GM12878 (cell line): ENCODE measurements around the gene PDSS2. TPM values are rescaled to one million over a fixed set of nuclear protein-coding genes. Genes with fewer than 3 reads are reported as not detected.

ENCODE experiments used
- ATAC-seq: fragments of 200-7000 bp; cut with Tn5 transposase; 3 replicates; pipeline ENCODE4 v1.9.1; 2020; ENCODE audit warnings: mild to moderate bottlenecking, moderate library complexity
- BruUV-seq: library from RNA; stranded (reverse); fragments of 400-500 nt; replicated peaks from 2 replicates; lab custom pipeline; 2021; lab: Mats Ljungman, UMichigan
- CTCF ChIA-PET: fragments of 300-600 bp; sonication (Branson Sonifier 250); formaldehyde crosslinking; extraction: SDS; loops from one replicate; lab custom pipeline; 2021; ENCODE audit warnings: inconsistent platforms; lab: Yijun Ruan, JAX
- POLR2A ChIA-PET: fragments of 350-600 bp; formaldehyde crosslinking; extraction: SDS; loops from one replicate; lab custom pipeline; 2021; ENCODE audit warnings: inconsistent platforms; lab: Charles Lee
- RAD21 ChIA-PET: fragments of 300-600 bp; sonication (Branson Sonifier 250); formaldehyde crosslinking; loops from one replicate; lab custom pipeline; 2023; ENCODE audit warnings: antibody characterized with exemption; ENCODE audit not compliant: unreplicated experiment; lab: Charles Lee
- SMC1A ChIA-PET: fragments of 300-600 bp; sonication (Branson Sonifier 250); formaldehyde crosslinking; loops from one replicate; lab custom pipeline; 2023; ENCODE audit not compliant: unreplicated experiment, uncharacterized antibody; lab: Charles Lee
- DNase-seq: peaks from one replicate; pipeline ENCODE4 v3.0.0-alpha.2; 2011; ENCODE audit warnings: low read depth, low spot score
- FAIRE-seq: peaks from 3 replicates; lab custom pipeline; 2011; peaks lifted over from hg19 to GRCh38; lab: Jason Lieb, UNC
- H2AFZ ChIP-seq: 2 replicates; pipeline ENCODE4 v1.6.0; 2011; ENCODE audit warnings: low read depth, low read length, control low read depth; ENCODE audit not compliant: control insufficient read depth
- H3K27ac ChIP-seq: 2 replicates; pipeline ENCODE4 v1.5.1; 2011; ENCODE audit warnings: control low read depth; ENCODE audit not compliant: control insufficient read depth, insufficient read depth
- H3K27me3 ChIP-seq, 2 experiments: replicated peaks in 1 of 2; 2 replicates each; pipeline versions ENCODE4 v1.6.0 to v1.6.1; 2011; ENCODE audit warnings: low read length in 1 of 2; ENCODE audit not compliant: control insufficient read depth in 2 of 2, insufficient read depth in 2 of 2
- H3K36me3 ChIP-seq, 2 experiments: 2 replicates each; pipeline ENCODE4 v1.5.1; 2011; ENCODE audit warnings: low read length in 1 of 2; ENCODE audit not compliant: control insufficient read depth in 2 of 2, insufficient read depth in 2 of 2
- H3K4me1 ChIP-seq: 2 replicates; pipeline ENCODE4 v1.6.1; 2011; ENCODE audit warnings: mild to moderate bottlenecking, low read length, moderate library complexity, mixed read lengths; ENCODE audit not compliant: control insufficient read depth, insufficient read depth
- H3K4me2 ChIP-seq: 2 replicates; pipeline ENCODE4 v1.6.0; 2011; ENCODE audit warnings: control low read depth; ENCODE audit not compliant: control insufficient read depth, insufficient read depth
- H3K4me3 ChIP-seq: fragments of 200-600 bp; sonication (generic); 2 replicates; pipeline ENCODE4 v1.5.1; 2016
- H3K79me2 ChIP-seq: 2 replicates; pipeline ENCODE4 v1.6.0; 2011; ENCODE audit warnings: low read length; ENCODE audit not compliant: control insufficient read depth, insufficient read depth
- H3K9ac ChIP-seq: 2 replicates; pipeline ENCODE4 v1.8.0; 2011; ENCODE audit warnings: low read length, control low read depth, mixed read lengths; ENCODE audit not compliant: control insufficient read depth, insufficient read depth
- H3K9me3 ChIP-seq: replicated peaks from 3 replicates; pipeline ENCODE4 v1.5.1; 2011; ENCODE audit warnings: mild to moderate bottlenecking, low read length; ENCODE audit not compliant: control insufficient read depth, insufficient read depth
- H4K20me1 ChIP-seq: 2 replicates; pipeline ENCODE4 v1.6.0; 2011; ENCODE audit not compliant: control insufficient read depth, insufficient read depth
- CBFB ChIP-seq: IDR thresholded peaks from 2 replicates; pipeline ENCODE4 v1.6.1; 2016; ENCODE audit warnings: antibody characterized with exemption, low read depth
- NRF1 ChIP-seq: conservative IDR thresholded peaks from 2 replicates; pipeline ENCODE4 v1.6.1; 2011; ENCODE audit warnings: mild to moderate bottlenecking, low read depth, low read length, improper control_type of control experiment
- SREBF1 ChIP-seq: IDR thresholded peaks from 2 replicates; pipeline ENCODE4 v1.6.1; 2012; ENCODE audit warnings: mild to moderate bottlenecking, low read length
- TCF3 ChIP-seq: IDR thresholded peaks from 2 replicates; pipeline ENCODE4 v1.6.1; 2012; ENCODE audit warnings: low read depth, mild to moderate bottlenecking, low read length, borderline replicate concordance; ENCODE audit not compliant: insufficient read depth
- TCF7 ChIP-seq: IDR thresholded peaks from 2 replicates; pipeline ENCODE4 v1.6.1; 2014; ENCODE audit warnings: antibody characterized with exemption, borderline replicate concordance
- WRNIP1 ChIP-seq: IDR thresholded peaks from 2 replicates; pipeline ENCODE4 v1.6.1; 2011; ENCODE audit warnings: low read depth, low read length, improper control_type of control experiment, borderline replicate concordance
- ZNF384 ChIP-seq: IDR thresholded peaks from 2 replicates; pipeline ENCODE4 v1.6.1; 2012; ENCODE audit warnings: low read depth, mild to moderate bottlenecking, low read length, improper control_type of control experiment, borderline replicate concordance
- in situ Hi-C: fragments of 300-500 bp; cut with MboI; formaldehyde crosslinking; loops from 9 replicates; pipeline ENCODE4 v1.14.3; 2018; ENCODE audit warnings: mixed read lengths
- intact Hi-C: fragments of 100-400 bp; cut with micrococcal nuclease; formaldehyde crosslinking; loops from one replicate; pipeline ENCODE4 v1.14.2; 2022; ENCODE audit not compliant: unreplicated experiment
- polyA plus RNA-seq, 11 experiments: library from polyadenylated mRNA; depleted of rRNA in 4 of 11; unstranded in 6 of 11; stranded (reverse) in 5 of 11; fragments of >200 nt; fragmentation: Nextera tagmentation in 4 of 11; fragmentation: Illumina TruSeq in 1 of 11; extraction: Ambion mirVana in 4 of 11; extraction: Trizol in 1 of 11; gene quantifications; 1 replicate in 1 of 11; 2 replicates in 10 of 11; pipeline versions ENCODE4 v1.2.1 to v1.2.3, GENCODE V29; 2011 to 2016; ENCODE audit warnings: inconsistent platforms in 2 of 11, missing spikeins in 2 of 11, low read depth in 1 of 11
- total RNA-seq, 4 experiments: library from RNA; depleted of rRNA in 3 of 4; stranded (reverse); fragments of >200 nt in 3 of 4; fragmentation: Illumina TruSeq in 1 of 4; extraction: Trizol in 1 of 4; gene quantifications; 2 replicates each; pipeline versions ENCODE4 v1.2.1 to v1.2.3, GENCODE V29; 2013 to 2021
- TF ChIP-seq, protein P1 (sequence below): fragments of 450-650 bp; IDR thresholded peaks from 2 replicates; pipeline ENCODE4 v1.6.1; 2017; ENCODE audit warnings: mild to moderate bottlenecking, moderate library complexity
- TF ChIP-seq, protein P2 (sequence below), 3 experiments: IDR thresholded peaks in 2 of 3; conservative IDR thresholded peaks in 1 of 3; 2 replicates each; pipeline ENCODE4 v1.5.1; 2011; ENCODE audit warnings: low read depth in 3 of 3, low read length in 3 of 3, mild to moderate bottlenecking in 3 of 3, control low read depth in 2 of 3, moderate library complexity in 2 of 3, inconsistent platforms in 1 of 3, mixed read lengths in 1 of 3; ENCODE audit not compliant: control insufficient read depth in 2 of 3, insufficient read depth in 1 of 3; ENCODE audit errors: extremely low read depth in 1 of 3
- TF ChIP-seq, protein P3 (sequence below): fragments of 150-350 bp; IDR thresholded peaks from 2 replicates; pipeline ENCODE4 v1.6.1; 2016; ENCODE audit warnings: low read depth, low read length
- TF ChIP-seq, protein P4 (sequence below): fragments of 450-650 bp; IDR thresholded peaks from 2 replicates; pipeline ENCODE4 v1.6.1; 2018; ENCODE audit warnings: borderline replicate concordance, mild to moderate bottlenecking; ENCODE audit not compliant: partially characterized antibody

Gene PDSS2
- total and polyA plus RNA-seq, 10 of the 15 experiments (the other 5 are each of a cell fraction or from before 2014, with no cell fraction given): 7.7 to 15.5 (median 9.6) TPM

DNA sequence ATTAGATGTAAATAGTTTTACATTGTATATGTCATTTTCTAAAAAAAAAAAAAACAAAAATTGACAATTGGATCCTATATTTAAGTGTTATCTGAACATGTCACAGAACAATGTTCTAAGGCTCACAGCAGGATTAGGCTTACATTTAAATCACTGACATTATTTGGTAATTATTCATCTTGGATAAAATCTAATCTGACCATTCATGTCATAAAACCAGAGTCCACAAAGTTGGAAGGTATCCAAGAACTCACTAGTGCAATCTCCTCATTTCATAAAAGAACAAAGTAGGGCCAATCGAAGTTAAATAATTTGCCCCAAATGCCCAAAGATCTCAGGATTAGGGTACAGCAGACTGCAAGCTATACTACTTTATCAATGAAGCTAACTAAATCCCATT is 73.0 kb downstream of the PDSS2 start (continued):
- TF ChIP-seq, protein P1, sequence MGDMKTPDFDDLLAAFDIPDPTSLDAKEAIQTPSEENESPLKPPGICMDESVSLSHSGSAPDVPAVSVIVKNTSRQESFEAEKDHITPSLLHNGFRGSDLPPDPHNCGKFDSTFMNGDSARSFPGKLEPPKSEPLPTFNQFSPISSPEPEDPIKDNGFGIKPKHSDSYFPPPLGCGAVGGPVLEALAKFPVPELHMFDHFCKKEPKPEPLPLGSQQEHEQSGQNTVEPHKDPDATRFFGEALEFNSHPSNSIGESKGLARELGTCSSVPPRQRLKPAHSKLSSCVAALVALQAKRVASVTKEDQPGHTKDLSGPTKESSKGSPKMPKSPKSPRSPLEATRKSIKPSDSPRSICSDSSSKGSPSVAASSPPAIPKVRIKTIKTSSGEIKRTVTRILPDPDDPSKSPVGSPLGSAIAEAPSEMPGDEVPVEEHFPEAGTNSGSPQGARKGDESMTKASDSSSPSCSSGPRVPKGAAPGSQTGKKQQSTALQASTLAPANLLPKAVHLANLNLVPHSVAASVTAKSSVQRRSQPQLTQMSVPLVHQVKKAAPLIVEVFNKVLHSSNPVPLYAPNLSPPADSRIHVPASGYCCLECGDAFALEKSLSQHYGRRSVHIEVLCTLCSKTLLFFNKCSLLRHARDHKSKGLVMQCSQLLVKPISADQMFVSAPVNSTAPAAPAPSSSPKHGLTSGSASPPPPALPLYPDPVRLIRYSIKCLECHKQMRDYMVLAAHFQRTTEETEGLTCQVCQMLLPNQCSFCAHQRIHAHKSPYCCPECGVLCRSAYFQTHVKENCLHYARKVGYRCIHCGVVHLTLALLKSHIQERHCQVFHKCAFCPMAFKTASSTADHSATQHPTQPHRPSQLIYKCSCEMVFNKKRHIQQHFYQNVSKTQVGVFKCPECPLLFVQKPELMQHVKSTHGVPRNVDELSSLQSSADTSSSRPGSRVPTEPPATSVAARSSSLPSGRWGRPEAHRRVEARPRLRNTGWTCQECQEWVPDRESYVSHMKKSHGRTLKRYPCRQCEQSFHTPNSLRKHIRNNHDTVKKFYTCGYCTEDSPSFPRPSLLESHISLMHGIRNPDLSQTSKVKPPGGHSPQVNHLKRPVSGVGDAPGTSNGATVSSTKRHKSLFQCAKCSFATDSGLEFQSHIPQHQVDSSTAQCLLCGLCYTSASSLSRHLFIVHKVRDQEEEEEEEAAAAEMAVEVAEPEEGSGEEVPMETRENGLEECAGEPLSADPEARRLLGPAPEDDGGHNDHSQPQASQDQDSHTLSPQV: no peak

DNA sequence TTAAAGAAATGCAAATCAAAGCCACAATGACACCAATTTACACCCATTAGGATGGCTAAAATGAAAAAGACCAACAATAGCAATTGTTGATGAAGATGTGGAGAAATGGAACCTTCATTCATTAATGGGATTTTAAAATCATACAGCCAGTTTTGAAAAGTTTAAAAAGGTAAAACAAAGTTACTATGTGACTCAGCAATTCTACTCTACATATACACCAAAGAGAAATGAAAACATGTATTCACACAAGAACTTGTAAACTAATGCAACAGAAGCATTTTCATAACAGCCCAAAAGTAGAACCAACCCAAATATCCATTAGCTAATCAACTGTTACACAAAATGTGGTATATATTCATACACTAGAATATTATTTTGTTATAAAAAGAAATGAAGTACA is 75.7 kb downstream of the PDSS2 start:
- Histone ChIP-seq H3K4me2 (no peak overlapping the region), H3K27ac (no peak overlapping the region), H4K20me1 (no peaks in the 10 kb centered on the region), H3K9ac (no peak overlapping the region), H3K27me3 (no peaks in the 10 kb centered on the region), H3K4me1 (no peaks in the 10 kb centered on the region), H2AFZ (no peak overlapping the region), H3K79me2 (no peaks in the 10 kb centered on the region), H3K4me3 (no peak overlapping the region), H3K9me3 (no peaks in the 10 kb centered on the region; the same call in 2 of the 3 replicates), H3K36me3 (no peaks in the 10 kb centered on the region)
- DNase-seq (no peak), ATAC-seq (no peak), FAIRE-seq (no peak)
- RAD21 ChIA-PET: no interaction called here
- BruUV-seq: no TSS peak
- intact Hi-C loops: no loop called here
- in situ Hi-C loops: no loop called here
- SMC1A ChIA-PET: no interaction called here
- CTCF ChIA-PET: no interaction called here
- POLR2A ChIA-PET: no interaction called here
- TF ChIP-seq, protein P2, sequence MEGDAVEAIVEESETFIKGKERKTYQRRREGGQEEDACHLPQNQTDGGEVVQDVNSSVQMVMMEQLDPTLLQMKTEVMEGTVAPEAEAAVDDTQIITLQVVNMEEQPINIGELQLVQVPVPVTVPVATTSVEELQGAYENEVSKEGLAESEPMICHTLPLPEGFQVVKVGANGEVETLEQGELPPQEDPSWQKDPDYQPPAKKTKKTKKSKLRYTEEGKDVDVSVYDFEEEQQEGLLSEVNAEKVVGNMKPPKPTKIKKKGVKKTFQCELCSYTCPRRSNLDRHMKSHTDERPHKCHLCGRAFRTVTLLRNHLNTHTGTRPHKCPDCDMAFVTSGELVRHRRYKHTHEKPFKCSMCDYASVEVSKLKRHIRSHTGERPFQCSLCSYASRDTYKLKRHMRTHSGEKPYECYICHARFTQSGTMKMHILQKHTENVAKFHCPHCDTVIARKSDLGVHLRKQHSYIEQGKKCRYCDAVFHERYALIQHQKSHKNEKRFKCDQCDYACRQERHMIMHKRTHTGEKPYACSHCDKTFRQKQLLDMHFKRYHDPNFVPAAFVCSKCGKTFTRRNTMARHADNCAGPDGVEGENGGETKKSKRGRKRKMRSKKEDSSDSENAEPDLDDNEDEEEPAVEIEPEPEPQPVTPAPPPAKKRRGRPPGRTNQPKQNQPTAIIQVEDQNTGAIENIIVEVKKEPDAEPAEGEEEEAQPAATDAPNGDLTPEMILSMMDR (IDR thresholded peaks at IDR 0.05 in 2 of 3, conservative IDR thresholded peaks at IDR 0.05 in 1 of 3; ENCODE audit: control insufficient read depth in 2 of 3, extremely low read depth in 1 of 3, insufficient read depth in 1 of 3, low read depth in 3 of 3, low read length in 3 of 3): no peak
- no peak for TF ChIP-seq TCF7
- TF ChIP-seq WRNIP1: no peak
- no peak for TF ChIP-seq TCF3
- no peak for TF ChIP-seq CBFB
- TF ChIP-seq, protein P3, sequence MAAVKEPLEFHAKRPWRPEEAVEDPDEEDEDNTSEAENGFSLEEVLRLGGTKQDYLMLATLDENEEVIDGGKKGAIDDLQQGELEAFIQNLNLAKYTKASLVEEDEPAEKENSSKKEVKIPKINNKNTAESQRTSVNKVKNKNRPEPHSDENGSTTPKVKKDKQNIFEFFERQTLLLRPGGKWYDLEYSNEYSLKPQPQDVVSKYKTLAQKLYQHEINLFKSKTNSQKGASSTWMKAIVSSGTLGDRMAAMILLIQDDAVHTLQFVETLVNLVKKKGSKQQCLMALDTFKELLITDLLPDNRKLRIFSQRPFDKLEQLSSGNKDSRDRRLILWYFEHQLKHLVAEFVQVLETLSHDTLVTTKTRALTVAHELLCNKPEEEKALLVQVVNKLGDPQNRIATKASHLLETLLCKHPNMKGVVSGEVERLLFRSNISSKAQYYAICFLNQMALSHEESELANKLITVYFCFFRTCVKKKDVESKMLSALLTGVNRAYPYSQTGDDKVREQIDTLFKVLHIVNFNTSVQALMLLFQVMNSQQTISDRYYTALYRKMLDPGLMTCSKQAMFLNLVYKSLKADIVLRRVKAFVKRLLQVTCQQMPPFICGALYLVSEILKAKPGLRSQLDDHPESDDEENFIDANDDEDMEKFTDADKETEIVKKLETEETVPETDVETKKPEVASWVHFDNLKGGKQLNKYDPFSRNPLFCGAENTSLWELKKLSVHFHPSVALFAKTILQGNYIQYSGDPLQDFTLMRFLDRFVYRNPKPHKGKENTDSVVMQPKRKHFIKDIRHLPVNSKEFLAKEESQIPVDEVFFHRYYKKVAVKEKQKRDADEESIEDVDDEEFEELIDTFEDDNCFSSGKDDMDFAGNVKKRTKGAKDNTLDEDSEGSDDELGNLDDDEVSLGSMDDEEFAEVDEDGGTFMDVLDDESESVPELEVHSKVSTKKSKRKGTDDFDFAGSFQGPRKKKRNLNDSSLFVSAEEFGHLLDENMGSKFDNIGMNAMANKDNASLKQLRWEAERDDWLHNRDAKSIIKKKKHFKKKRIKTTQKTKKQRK: no peak
- no peak for TF ChIP-seq ZNF384
- no peak for TF ChIP-seq NRF1
- no peak for TF ChIP-seq SREBF1
- TF ChIP-seq, protein P4, sequence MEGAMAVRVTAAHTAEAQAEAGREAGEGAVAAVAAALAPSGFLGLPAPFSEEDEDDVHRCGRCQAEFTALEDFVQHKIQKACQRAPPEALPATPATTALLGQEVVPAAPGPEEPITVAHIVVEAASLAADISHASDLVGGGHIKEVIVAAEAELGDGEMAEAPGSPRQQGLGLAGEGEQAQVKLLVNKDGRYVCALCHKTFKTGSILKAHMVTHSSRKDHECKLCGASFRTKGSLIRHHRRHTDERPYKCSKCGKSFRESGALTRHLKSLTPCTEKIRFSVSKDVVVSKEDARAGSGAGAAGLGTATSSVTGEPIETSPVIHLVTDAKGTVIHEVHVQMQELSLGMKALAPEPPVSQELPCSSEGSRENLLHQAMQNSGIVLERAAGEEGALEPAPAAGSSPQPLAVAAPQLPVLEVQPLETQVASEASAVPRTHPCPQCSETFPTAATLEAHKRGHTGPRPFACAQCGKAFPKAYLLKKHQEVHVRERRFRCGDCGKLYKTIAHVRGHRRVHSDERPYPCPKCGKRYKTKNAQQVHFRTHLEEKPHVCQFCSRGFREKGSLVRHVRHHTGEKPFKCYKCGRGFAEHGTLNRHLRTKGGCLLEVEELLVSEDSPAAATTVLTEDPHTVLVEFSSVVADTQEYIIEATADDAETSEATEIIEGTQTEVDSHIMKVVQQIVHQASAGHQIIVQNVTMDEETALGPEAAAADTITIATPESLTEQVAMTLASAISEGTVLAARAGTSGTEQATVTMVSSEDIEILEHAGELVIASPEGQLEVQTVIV: no peak
